GM12878 (cell line): Measurements from ENCODE around the gene GGNBP2.

ENCODE experiments used
- CBX5 ChIP-seq: sonication (generic); IDR thresholded peaks from 2 replicates; pipeline ENCODE4 v1.6.1; 2016; ENCODE audit warnings: low read depth, moderate library complexity, mild to moderate bottlenecking, inconsistent platforms
- EP300 ChIP-seq, 2 experiments: fragments of 150-350 bp in 1 of 2; IDR thresholded peaks; 2 replicates each; pipeline ENCODE4 v1.6.1; 2011 to 2012; ENCODE audit warnings: low read depth in 2 of 2, low read length in 2 of 2, borderline replicate concordance in 1 of 2, improper control_type of control experiment in 1 of 2, inconsistent platforms in 1 of 2; ENCODE audit not compliant: control insufficient read depth in 1 of 2
- FOXM1 ChIP-seq: IDR thresholded peaks from 2 replicates; pipeline ENCODE4 v1.6.1; 2012; ENCODE audit warnings: low read depth, mild to moderate bottlenecking, inconsistent platforms, low read length, moderate library complexity
- GATAD2B ChIP-seq: fragments of 450-650 bp; conservative IDR thresholded peaks from 2 replicates; pipeline ENCODE4 v1.6.1; 2017; ENCODE audit warnings: low read depth, mild to moderate bottlenecking, moderate library complexity
- KDM1A ChIP-seq: fragments of 200-600 bp; sonication (generic); IDR thresholded peaks from 2 replicates; pipeline ENCODE4 v1.6.1; 2016; ENCODE audit warnings: borderline replicate concordance
- NFIC ChIP-seq: IDR thresholded peaks from 2 replicates; pipeline ENCODE4 v1.6.1; 2012; ENCODE audit warnings: low read depth, mild to moderate bottlenecking, inconsistent platforms, low read length, moderate library complexity
- POLR2AphosphoS5 ChIP-seq: IDR thresholded peaks from 2 replicates; pipeline ENCODE4 v1.6.1; 2011; ENCODE audit warnings: mild to moderate bottlenecking, low read length, inconsistent platforms
- STAT1 ChIP-seq: fragments of 450-650 bp; conservative IDR thresholded peaks from 2 replicates; pipeline ENCODE4 v1.6.1; 2014; ENCODE audit warnings: antibody characterized with exemption, mild to moderate bottlenecking
- TF ChIP-seq, protein P1 (sequence below): IDR thresholded peaks from 2 replicates; pipeline ENCODE4 v1.6.1; 2011; ENCODE audit warnings: borderline replicate concordance, low read depth, mild to moderate bottlenecking, moderate library complexity, low read length; ENCODE audit not compliant: insufficient read depth, poor library complexity, severe bottlenecking
- TF ChIP-seq, protein P2 (sequence below): fragments of 450-650 bp; conservative IDR thresholded peaks from 2 replicates; pipeline ENCODE4 v1.6.1; 2017; ENCODE audit warnings: mild to moderate bottlenecking, moderate library complexity
- TF ChIP-seq, protein P3 (sequence below): IDR thresholded peaks from 2 replicates; pipeline ENCODE4 v1.6.1; 2012; ENCODE audit warnings: low read length, inconsistent platforms
- TF ChIP-seq, protein P4 (sequence below), 3 experiments: IDR thresholded peaks in 2 of 3; conservative IDR thresholded peaks in 1 of 3; 2 replicates each; pipeline ENCODE4 v1.5.1; 2011; ENCODE audit warnings: low read depth in 3 of 3, low read length in 3 of 3, mild to moderate bottlenecking in 3 of 3, control low read depth in 2 of 3, moderate library complexity in 2 of 3, inconsistent platforms in 1 of 3, mixed read lengths in 1 of 3; ENCODE audit not compliant: control insufficient read depth in 2 of 3, insufficient read depth in 1 of 3; ENCODE audit errors: extremely low read depth in 1 of 3
- TF ChIP-seq, protein P5 (sequence below): IDR thresholded peaks from 2 replicates; pipeline ENCODE4 v1.6.1; 2011; ENCODE audit warnings: low read depth, low read length, improper control_type of control experiment, borderline replicate concordance
- TF ChIP-seq, protein P6 (sequence below): fragments of 450-650 bp; IDR thresholded peaks from 2 replicates; pipeline ENCODE4 v1.6.1; 2017; ENCODE audit warnings: mild to moderate bottlenecking, moderate library complexity

DNA sequence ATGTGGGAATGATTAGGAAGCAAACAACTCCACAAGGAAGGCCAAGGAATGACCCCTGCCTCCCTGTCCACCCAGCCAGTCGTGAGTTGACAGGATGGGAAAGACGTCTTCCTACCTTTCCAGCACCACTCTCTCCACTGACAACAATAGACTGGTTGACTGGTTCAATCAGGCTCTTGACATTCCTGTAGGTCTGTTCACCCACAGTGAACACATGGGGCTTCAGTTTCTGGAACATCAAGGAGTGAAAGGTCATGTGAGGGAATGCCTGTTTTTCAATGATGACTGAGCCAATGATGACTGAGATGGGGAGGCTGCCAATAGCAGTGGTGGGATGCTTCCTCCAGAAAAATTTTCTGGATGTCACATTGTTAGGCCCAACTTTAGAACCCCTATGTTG, 19.6 kb upstream of the GGNBP2 start:
- TF ChIP-seq, protein P1, sequence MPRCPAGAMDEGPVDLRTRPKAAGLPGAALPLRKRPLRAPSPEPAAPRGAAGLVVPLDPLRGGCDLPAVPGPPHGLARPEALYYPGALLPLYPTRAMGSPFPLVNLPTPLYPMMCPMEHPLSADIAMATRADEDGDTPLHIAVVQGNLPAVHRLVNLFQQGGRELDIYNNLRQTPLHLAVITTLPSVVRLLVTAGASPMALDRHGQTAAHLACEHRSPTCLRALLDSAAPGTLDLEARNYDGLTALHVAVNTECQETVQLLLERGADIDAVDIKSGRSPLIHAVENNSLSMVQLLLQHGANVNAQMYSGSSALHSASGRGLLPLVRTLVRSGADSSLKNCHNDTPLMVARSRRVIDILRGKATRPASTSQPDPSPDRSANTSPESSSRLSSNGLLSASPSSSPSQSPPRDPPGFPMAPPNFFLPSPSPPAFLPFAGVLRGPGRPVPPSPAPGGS: no peak
- TF ChIP-seq, protein P2, sequence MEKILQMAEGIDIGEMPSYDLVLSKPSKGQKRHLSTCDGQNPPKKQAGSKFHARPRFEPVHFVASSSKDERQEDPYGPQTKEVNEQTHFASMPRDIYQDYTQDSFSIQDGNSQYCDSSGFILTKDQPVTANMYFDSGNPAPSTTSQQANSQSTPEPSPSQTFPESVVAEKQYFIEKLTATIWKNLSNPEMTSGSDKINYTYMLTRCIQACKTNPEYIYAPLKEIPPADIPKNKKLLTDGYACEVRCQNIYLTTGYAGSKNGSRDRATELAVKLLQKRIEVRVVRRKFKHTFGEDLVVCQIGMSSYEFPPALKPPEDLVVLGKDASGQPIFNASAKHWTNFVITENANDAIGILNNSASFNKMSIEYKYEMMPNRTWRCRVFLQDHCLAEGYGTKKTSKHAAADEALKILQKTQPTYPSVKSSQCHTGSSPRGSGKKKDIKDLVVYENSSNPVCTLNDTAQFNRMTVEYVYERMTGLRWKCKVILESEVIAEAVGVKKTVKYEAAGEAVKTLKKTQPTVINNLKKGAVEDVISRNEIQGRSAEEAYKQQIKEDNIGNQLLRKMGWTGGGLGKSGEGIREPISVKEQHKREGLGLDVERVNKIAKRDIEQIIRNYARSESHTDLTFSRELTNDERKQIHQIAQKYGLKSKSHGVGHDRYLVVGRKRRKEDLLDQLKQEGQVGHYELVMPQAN: no peak
- TF ChIP-seq FOXM1 (no peak), EP300 (IDR thresholded peaks at IDR 0.05; ENCODE audit: borderline replicate concordance in 1 of 2, control insufficient read depth in 1 of 2, low read depth in 2 of 2, low read length in 2 of 2) (no peak), GATAD2B (no peak), STAT1 (no peak), NFIC (no peak), CBX5 (no peak), KDM1A (no peak), POLR2AphosphoS5 (no peak)
- TF ChIP-seq, protein P3, sequence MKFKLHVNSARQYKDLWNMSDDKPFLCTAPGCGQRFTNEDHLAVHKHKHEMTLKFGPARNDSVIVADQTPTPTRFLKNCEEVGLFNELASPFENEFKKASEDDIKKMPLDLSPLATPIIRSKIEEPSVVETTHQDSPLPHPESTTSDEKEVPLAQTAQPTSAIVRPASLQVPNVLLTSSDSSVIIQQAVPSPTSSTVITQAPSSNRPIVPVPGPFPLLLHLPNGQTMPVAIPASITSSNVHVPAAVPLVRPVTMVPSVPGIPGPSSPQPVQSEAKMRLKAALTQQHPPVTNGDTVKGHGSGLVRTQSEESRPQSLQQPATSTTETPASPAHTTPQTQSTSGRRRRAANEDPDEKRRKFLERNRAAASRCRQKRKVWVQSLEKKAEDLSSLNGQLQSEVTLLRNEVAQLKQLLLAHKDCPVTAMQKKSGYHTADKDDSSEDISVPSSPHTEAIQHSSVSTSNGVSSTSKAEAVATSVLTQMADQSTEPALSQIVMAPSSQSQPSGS: no peak
- TF ChIP-seq, protein P4, sequence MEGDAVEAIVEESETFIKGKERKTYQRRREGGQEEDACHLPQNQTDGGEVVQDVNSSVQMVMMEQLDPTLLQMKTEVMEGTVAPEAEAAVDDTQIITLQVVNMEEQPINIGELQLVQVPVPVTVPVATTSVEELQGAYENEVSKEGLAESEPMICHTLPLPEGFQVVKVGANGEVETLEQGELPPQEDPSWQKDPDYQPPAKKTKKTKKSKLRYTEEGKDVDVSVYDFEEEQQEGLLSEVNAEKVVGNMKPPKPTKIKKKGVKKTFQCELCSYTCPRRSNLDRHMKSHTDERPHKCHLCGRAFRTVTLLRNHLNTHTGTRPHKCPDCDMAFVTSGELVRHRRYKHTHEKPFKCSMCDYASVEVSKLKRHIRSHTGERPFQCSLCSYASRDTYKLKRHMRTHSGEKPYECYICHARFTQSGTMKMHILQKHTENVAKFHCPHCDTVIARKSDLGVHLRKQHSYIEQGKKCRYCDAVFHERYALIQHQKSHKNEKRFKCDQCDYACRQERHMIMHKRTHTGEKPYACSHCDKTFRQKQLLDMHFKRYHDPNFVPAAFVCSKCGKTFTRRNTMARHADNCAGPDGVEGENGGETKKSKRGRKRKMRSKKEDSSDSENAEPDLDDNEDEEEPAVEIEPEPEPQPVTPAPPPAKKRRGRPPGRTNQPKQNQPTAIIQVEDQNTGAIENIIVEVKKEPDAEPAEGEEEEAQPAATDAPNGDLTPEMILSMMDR (IDR thresholded peaks at IDR 0.05 in 2 of 3, conservative IDR thresholded peaks at IDR 0.05 in 1 of 3; ENCODE audit: control insufficient read depth in 2 of 3, extremely low read depth in 1 of 3, insufficient read depth in 1 of 3, low read depth in 3 of 3, low read length in 3 of 3): no peak
- TF ChIP-seq, protein P5, sequence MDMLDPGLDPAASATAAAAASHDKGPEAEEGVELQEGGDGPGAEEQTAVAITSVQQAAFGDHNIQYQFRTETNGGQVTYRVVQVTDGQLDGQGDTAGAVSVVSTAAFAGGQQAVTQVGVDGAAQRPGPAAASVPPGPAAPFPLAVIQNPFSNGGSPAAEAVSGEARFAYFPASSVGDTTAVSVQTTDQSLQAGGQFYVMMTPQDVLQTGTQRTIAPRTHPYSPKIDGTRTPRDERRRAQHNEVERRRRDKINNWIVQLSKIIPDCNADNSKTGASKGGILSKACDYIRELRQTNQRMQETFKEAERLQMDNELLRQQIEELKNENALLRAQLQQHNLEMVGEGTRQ: no peak
- TF ChIP-seq, protein P6, sequence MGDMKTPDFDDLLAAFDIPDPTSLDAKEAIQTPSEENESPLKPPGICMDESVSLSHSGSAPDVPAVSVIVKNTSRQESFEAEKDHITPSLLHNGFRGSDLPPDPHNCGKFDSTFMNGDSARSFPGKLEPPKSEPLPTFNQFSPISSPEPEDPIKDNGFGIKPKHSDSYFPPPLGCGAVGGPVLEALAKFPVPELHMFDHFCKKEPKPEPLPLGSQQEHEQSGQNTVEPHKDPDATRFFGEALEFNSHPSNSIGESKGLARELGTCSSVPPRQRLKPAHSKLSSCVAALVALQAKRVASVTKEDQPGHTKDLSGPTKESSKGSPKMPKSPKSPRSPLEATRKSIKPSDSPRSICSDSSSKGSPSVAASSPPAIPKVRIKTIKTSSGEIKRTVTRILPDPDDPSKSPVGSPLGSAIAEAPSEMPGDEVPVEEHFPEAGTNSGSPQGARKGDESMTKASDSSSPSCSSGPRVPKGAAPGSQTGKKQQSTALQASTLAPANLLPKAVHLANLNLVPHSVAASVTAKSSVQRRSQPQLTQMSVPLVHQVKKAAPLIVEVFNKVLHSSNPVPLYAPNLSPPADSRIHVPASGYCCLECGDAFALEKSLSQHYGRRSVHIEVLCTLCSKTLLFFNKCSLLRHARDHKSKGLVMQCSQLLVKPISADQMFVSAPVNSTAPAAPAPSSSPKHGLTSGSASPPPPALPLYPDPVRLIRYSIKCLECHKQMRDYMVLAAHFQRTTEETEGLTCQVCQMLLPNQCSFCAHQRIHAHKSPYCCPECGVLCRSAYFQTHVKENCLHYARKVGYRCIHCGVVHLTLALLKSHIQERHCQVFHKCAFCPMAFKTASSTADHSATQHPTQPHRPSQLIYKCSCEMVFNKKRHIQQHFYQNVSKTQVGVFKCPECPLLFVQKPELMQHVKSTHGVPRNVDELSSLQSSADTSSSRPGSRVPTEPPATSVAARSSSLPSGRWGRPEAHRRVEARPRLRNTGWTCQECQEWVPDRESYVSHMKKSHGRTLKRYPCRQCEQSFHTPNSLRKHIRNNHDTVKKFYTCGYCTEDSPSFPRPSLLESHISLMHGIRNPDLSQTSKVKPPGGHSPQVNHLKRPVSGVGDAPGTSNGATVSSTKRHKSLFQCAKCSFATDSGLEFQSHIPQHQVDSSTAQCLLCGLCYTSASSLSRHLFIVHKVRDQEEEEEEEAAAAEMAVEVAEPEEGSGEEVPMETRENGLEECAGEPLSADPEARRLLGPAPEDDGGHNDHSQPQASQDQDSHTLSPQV: no peak
